ENCODE measurements around the gene WAPL. TPM values are rescaled to one million over a fixed set of nuclear protein-coding genes. Genes with fewer than 3 reads are reported as not detected.

WAPL gene
- total and polyA plus RNA-seq, 2 of the 4 experiments (the other 2 are of a cell fraction), result 11.5 to 31.7 TPM

GRCh38 chr10:86504510-86504909 is 17.1 kb downstream of the WAPL start:
- dilution Hi-C loops (cut with HindIII; ENCODE audit: low sequenced_read_pairs, unreplicated experiment), result no loop called here
- Histone ChIP-seq H3K18ac (ENCODE audit: low read depth, low read length) (no peak overlapping the region), H3K4me3 (ENCODE audit: insufficient read depth, low read depth, low read length) (no peak overlapping the region), H3K36me3 (ENCODE audit: control insufficient read depth, insufficient read depth, low read length) (peaks cover 26% of the 10 kb centered on the region), H2AK5ac (ENCODE audit: low read depth, low read length) (no peak overlapping the region), H3K14ac (replicated peaks; ENCODE audit: low read depth, low read length) (no peak overlapping the region), H3K79me1 (ENCODE audit: low read depth in 1 of 2, low read length in 2 of 2) (peaks cover 29 to 41% of the 10 kb centered on the region in 2 experiments), H3K9me3 (ENCODE audit: control insufficient read depth, insufficient read depth, low read length) (no peaks in the 10 kb centered on the region), H2AFZ (replicated peaks; ENCODE audit: low read length, poor library complexity) (no peak overlapping the region), H3K4ac (ENCODE audit: low read depth, low read length) (no peak overlapping the region), H4K20me1 (ENCODE audit: insufficient read depth, low read length) (peaks cover 57% of the 10 kb centered on the region), H3K4me1 (ENCODE audit: control insufficient read depth, insufficient read depth, low read length) (peaks cover 6% of the 10 kb centered on the region), H4K8ac (ENCODE audit: low read depth in 2 of 2, low read length in 2 of 2) (no peak overlapping the region), H3K23ac (ENCODE audit: low read depth, low read length) (no peak overlapping the region), H3K4me2 (ENCODE audit: low read depth, low read length) (no peak overlapping the region), H2BK20ac (ENCODE audit: low read depth, low read length) (no peak overlapping the region), H3K56ac (ENCODE audit: extremely low read depth, insufficient read depth, low read length) (no peak overlapping the region), H4K91ac (ENCODE audit: insufficient read depth, low read depth, low read length) (no peak overlapping the region), H4K5ac (ENCODE audit: low read depth, low read length) (no peak overlapping the region), H3K9me1 (ENCODE audit: insufficient read depth, low read length) (peaks cover 11% of the 10 kb centered on the region), H2BK5ac (ENCODE audit: low read depth, low read length, poor library complexity, severe bottlenecking) (no peak overlapping the region), H2BK120ac (ENCODE audit: low read depth, low read length) (no peak overlapping the region), H3K9ac (ENCODE audit: low read depth, low read length) (no peak overlapping the region), H3K27ac (ENCODE audit: insufficient read depth, low read length) (no peak overlapping the region), H2BK15ac (ENCODE audit: low read depth, low read length) (no peak overlapping the region), H2AK9ac (replicated peaks; ENCODE audit: low read depth, low read length, poor library complexity) (peak overlapping the region; percentile 78), H3K27me3 (ENCODE audit: control insufficient read depth, insufficient read depth, low read length) (no peaks in the 10 kb centered on the region)
- no TSS peak for BruUV-seq (replicated peaks)
- 92% methylated on average over 4 of the region's 10 CpGs; no CpG with 5 or more reads in 1 of the 2 experiments for WGBS, 2 experiments (ENCODE audit: extremely low coverage in 2 of 2, insufficient read length in 1 of 2)
- TF ChIP-seq BHLHE40 (IDR thresholded peaks at IDR 0.05; ENCODE audit: low read depth, low read length) (no peak), MXI1 (IDR thresholded peaks at IDR 0.05; ENCODE audit: borderline replicate concordance, low read depth, low read length) (no peak), CHD1 (IDR thresholded peaks at IDR 0.05; ENCODE audit: low read depth, low read length) (no peak), SMC3 (IDR thresholded peaks at IDR 0.05; ENCODE audit: low read depth, low read length) (no peak), CEBPB (IDR thresholded peaks at IDR 0.05; ENCODE audit: low read depth, low read length) (no peak), RAD21 (IDR thresholded peaks at IDR 0.05; ENCODE audit: low read length) (no peak), FOS (IDR thresholded peaks at IDR 0.05; ENCODE audit: low read depth, low read length) (no peak), MAZ (IDR thresholded peaks at IDR 0.05; ENCODE audit: borderline replicate concordance, low read depth, low read length) (no peak), POLR2A (IDR thresholded peaks at IDR 0.05; ENCODE audit: low read depth, low read length) (no peak), RCOR1 (IDR thresholded peaks at IDR 0.05; ENCODE audit: insufficient replicate concordance, low read length) (no peak), MAFK (IDR thresholded peaks at IDR 0.05; ENCODE audit: low read depth, low read length) (no peak), NFE2L2 (IDR thresholded peaks at IDR 0.05; ENCODE audit: low read depth, low read length) (no peak), RFX5 (IDR thresholded peaks at IDR 0.05; ENCODE audit: low read depth, low read length) (no peak)
- TF ChIP-seq, protein P1, sequence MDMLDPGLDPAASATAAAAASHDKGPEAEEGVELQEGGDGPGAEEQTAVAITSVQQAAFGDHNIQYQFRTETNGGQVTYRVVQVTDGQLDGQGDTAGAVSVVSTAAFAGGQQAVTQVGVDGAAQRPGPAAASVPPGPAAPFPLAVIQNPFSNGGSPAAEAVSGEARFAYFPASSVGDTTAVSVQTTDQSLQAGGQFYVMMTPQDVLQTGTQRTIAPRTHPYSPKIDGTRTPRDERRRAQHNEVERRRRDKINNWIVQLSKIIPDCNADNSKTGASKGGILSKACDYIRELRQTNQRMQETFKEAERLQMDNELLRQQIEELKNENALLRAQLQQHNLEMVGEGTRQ (IDR thresholded peaks at IDR 0.05; ENCODE audit: low read depth, low read length), result no peak
- TF ChIP-seq, protein P2, sequence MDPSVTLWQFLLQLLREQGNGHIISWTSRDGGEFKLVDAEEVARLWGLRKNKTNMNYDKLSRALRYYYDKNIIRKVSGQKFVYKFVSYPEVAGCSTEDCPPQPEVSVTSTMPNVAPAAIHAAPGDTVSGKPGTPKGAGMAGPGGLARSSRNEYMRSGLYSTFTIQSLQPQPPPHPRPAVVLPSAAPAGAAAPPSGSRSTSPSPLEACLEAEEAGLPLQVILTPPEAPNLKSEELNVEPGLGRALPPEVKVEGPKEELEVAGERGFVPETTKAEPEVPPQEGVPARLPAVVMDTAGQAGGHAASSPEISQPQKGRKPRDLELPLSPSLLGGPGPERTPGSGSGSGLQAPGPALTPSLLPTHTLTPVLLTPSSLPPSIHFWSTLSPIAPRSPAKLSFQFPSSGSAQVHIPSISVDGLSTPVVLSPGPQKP (IDR thresholded peaks at IDR 0.05; ENCODE audit: borderline replicate concordance, low read depth, low read length), result no peak
- TF ChIP-seq, protein P3, sequence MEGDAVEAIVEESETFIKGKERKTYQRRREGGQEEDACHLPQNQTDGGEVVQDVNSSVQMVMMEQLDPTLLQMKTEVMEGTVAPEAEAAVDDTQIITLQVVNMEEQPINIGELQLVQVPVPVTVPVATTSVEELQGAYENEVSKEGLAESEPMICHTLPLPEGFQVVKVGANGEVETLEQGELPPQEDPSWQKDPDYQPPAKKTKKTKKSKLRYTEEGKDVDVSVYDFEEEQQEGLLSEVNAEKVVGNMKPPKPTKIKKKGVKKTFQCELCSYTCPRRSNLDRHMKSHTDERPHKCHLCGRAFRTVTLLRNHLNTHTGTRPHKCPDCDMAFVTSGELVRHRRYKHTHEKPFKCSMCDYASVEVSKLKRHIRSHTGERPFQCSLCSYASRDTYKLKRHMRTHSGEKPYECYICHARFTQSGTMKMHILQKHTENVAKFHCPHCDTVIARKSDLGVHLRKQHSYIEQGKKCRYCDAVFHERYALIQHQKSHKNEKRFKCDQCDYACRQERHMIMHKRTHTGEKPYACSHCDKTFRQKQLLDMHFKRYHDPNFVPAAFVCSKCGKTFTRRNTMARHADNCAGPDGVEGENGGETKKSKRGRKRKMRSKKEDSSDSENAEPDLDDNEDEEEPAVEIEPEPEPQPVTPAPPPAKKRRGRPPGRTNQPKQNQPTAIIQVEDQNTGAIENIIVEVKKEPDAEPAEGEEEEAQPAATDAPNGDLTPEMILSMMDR (conservative IDR thresholded peaks at IDR 0.05; ENCODE audit: low read depth, low read length), result no peak
- in situ Hi-C loops (cut with MboI; ENCODE audit: low sequenced_read_pairs), result loop anchor here (25.0 kb wide), 1 partner anchor 383 kb away; no protein-coding TSS in a partner anchor
- intact Hi-C loops (cut with micrococcal nuclease), result no loop called here
- ChIA-PET POLR2A (ENCODE audit: unreplicated experiment) (no interaction called here), CTCF (no interaction called here)
- DNase-seq, result no peak
- ATAC-seq (ENCODE audit: low read depth), result no peak

All from IMR-90 (cell line).